Activated CD4-positive, alpha-beta T cell treated with anti-CD3 and anti-CD28 coated beads for 1 hour (primary cell): ENCODE data around the gene AKAP10.
"Not testable (repeated sequence)": the region's sequence is repeated elsewhere in the genome, so short reads cannot be mapped to it uniquely, and the experiment has no call there.

ENCODE experiments used
- DNase-seq: peaks from one replicate; pipeline ENCODE4 v3.0.0-alpha.2; 2020

AKAP10 gene

GRCh38 chr17:19978209-19978802 lies 678 bp upstream of the AKAP10 start:
- no peak for DNase-seq

DNA sequence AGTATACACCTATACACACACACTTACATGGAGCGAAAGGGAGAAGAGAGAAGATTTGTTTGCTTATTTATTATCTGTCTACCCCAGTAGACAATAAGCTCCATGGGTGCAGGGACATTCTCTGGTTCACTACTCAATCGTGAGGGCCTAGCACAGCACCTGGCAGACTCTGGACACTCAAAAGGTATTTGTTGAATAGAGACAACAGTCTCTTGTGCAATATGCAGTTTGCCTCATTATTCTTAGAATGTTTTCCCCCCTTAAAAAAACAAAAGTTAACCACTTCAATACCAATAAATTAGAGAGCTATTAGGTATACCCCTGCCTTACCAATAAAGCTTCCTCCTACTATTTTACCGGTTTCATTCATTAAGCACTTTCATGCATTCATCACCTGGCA lies 2.0 kb downstream of the AKAP10 start:
- DNase-seq = no peak

GRCh38 chr17:19973156-19973555 lies 4.5 kb downstream of the AKAP10 start:
- no peak for DNase-seq

- not testable (repeated sequence) for DNase-seq
Observed at GRCh38 chr17:19962954-19963353, 14.7 kb downstream of the AKAP10 start.

DNA sequence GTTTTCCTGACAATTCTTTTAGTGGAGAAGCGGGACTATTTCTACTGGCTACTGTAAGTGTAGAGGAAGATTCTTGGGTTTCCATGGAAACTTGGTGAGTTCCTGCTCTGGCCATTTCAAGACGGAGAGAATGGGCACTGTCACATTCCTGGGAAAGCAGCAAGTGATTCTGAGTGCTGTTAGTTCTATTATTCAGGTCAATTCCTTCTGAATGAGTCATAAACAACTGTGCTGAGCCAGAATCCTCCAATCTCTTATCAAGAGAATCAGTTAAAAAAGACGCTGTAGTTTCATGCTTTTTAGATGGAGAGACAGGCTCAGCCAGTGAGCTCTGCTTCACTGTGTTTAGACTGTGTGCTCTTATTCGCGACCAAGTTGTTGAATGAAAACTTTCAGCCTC lies 19.6 kb downstream of the AKAP10 start:
- DNase-seq = no peak

DNA sequence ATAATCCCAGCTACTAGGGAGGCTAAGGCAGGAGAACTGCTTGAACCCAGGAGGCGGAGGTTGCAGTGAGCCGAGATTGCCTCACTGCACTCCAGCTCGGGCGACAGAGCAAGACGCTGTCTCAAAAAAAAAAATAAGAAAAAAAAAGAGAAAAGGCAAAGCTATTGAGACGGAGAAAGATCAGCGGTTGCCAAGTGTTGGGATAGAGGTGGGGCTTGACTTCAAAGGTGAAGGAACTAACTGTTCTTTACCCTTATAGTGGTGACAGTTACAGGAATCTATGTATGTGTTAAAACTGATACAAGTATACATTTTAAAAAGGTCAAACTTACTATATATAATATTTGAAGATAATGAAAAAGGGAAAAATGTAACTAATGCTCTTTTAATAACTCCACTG lies 22.5 kb downstream of the AKAP10 start:
- no peak for DNase-seq

DNA sequence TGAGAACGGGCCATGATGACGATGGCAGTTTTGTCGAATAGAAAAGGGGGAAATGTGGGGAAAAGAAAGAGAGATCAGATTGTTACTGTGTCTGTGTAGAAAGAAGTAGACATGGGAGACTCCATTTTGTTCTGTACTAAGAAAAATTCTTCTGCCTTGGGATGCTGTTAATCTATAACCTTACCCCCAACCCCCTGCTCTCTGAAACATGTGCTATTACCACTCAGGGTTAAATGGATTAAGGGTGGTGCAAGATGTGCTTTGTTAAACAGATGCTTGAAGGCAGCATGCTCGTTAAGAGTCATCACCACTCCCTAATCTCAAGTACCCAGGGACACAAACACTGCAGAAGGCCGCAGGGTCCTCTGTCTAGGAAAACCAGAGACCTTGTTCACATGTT lies 26.2 kb downstream of the AKAP10 start:
- not testable (repeated sequence) for DNase-seq

GRCh38 chr17:19950624-19951195 lies 26.9 kb downstream of the AKAP10 start:
- DNase-seq = not testable (repeated sequence)

DNA sequence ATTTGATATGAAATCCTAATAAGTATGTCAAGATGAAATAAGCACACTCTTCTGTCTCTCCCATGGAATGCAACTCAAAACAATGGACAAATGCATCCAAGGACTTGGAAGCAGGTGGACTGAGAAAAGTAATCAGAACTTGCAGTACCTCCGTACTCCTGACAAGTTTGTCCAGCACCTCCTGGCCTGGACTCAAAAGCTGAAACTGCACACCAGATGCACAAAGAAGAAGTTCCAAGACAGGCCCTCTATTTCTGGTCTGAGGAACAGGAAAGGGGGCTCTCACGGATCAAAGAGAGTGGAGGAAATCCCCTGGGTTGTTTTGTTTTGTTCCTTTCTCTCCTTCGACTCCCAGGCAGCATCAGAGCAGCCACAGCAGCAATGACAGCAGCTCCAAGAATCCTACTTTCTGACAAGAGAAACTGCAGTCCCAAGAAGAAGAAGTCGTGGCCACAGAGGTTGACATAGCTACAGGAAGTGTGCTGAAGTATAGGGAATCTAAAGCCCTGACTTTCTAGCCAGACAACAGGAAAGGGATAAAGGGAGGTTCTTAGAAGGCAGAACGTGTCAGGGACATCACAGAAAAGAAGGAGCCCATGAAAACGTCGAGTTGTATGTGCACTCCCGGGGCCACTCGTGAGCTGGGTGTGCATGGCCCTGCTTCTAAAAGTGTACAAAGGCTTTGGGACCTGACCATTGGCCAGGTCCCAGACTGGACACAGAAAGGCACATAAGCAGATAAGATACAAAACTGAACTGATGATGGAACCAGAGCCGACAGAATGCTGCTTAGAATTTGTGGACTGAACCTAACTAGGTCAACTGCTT lies 29.3 kb downstream of the AKAP10 start:
- DNase-seq = no peak

DNA sequence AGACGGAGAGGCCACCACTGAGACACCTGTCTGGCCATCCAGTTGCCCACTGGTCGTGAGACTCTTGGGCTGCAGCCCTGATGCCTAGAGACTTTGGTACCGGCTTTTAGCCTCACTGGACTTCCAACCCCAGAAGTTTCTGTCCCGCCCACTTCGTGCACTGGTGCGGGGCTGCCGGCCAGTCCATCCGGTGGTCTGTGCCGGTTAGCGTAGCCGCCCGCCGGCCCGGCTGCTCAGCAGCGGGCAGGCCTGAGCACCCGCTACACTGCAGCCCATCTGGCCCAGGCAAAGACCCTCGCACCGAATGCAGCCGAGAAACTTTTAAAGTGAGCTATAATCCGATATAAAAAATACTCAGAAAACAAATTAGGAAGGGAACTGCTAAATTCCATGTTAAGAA lies 30.7 kb downstream of the AKAP10 start:
- no peak for DNase-seq

DNA sequence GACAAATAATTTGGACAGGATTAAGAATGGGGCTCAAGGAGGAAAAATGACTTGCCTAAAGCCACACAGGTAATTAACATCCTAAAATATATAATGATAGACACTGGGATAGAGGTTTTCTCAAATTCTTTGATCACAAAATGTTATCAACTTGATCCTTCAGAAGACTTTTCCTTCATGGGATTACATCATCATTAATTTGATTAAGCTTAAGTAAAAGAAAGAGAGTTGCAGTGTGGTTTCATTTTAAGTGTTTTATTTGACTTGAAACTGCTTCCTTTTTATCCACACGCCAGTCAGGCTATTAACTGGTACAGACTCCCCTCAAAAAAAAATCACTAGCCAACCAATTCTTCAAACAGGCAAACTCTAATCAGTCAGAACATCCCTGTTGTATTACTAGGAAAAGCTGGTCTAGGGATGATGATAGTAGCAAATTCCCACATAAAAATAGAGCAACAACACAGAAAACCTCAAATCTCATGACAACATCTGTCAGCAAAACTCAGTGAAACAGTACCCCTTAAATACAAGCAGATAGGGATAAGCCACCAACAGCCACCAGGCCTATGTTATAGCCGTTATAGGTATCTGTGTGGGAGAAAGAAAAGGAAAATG lies 32.5 kb downstream of the AKAP10 start:
- no peak for DNase-seq

DNA sequence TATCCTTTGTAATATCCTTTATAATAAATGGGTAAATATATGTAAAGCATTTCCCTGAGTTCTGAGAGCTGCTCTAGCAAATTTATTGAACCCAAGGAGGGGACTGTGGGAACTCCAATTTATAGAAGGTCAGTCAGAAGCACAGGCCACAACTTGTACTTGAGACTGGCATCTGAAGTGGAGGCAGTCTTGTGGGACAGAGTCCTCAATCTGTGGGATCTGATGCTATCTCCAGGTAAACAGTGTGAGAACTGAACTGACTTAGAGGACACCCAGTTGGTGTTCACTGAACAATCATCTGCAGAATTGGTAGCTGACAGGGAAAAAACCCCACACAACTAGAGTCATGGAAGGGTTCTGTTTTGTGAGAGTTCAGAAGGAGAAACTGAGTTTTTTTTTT lies 34.0 kb downstream of the AKAP10 start:
- DNase-seq = no peak

GRCh38 chr17:19943026-19943425 lies 34.6 kb downstream of the AKAP10 start:
- no peak for DNase-seq

DNA sequence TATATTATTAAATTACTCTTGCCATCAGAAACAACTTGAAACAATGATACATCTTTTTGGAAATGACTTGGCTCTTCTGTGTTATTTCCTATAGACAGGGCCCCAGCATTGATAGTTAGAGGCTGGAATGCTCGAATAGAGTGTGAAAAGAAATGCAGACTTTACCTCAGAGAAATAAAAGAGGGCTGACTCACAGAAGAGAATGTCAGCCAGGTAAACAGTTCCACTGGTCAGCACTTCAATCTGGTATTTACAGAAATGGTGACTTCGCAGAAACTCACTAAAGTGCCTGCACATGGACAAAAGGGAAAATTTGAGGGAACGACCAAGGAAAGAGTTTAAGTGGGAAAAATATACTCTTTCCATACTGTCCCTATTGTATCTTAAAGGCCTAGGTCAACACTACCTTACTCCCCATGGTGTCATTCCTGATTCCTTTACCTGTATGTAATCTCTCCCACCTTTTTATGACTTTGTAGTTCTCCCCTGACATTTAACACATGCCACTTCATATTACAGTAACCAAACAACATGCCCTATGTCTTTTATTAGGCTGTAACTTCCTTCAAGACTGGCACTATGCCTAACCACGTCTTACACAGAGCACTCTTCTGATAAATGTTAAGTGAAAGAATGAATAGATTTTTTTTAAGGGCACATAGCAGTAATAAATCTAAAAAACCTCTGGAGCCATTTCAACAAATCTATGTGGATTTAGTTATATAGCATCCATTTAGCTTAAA lies 36.7 kb downstream of the AKAP10 start:
- no peak for DNase-seq

GRCh38 chr17:19939993-19940721 lies 37.5 kb downstream of the AKAP10 start:
- DNase-seq = no peak

DNA sequence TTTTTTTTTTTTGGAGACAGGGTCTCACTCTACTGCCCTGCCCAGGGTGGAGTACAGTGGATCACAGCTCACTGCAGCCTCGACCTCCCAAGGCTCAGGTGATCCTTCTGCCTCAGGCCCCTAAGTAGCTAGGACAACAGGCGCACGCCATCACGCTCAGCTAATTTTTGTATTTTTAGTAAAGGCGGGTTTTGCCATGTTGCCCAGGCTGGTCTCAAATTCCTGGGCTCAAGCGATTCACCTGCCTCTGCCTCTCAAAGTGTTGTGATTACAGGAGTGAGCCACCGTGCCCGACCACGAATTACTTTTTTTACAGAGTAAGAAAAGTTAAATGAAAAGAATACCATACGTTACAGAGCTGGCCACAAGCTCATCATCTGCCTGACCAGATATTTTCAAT lies 38.9 kb downstream of the AKAP10 start:
- DNase-seq = no peak

DNA sequence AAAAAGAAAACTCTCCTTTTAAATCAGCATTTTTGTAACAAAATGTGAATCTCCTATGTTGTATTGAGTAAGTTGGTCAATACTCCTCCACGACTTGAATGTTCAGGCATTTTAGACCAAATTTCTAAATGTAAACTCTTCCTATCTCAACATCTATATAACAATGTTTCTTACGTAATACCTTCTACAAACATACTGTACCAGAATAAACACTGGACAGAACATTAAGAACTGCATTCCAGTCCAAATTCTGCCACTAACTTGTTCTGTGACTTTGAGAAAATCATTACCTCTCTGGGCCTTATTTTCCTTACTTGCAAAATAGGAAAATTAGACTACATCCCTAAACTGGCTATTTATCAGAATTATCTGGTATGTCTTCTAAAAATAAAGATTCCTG lies 40.1 kb downstream of the AKAP10 start:
- no peak for DNase-seq

DNA sequence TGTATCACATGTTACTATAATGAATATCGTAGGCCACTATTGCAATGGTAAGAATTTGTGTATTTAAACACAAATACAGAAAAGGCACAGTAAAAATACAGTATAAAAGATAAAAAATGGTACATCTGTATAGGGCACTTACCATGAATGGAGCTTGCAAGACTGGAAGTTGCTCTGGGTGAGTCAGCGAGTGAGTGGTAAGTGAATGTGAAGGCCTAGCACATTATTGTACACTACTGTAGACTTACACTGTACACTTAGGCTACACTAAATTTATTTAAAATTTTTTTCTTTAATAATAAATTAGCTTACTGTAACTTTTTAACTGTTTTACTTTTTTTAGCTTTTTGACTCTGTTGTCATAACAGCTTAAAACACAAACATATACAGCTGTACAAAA lies 42.5 kb downstream of the AKAP10 start:
- no peak for DNase-seq

GRCh38 chr17:19933628-19934027 lies 44.0 kb downstream of the AKAP10 start:
- DNase-seq = no peak

- DNase-seq = no peak
Observed at GRCh38 chr17:19933221-19933620, 44.4 kb downstream of the AKAP10 start.

DNA sequence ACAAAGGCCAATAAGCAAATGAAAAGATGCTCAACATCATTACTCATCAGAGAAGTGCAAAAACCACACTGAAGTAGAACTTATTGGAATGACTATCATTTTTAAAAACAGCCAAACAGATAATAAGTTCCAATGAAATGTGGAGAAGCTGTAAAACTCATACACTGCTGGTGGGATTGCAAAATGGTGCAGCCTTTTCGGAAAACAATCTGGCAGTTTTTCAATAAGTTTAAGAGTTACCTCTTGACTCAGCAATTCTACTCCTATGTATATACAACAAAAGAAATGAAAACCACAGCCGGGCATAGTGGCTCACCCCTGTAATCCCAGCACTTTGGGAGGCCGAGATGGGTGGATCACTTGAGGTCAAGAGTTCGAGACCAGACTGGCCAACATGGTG lies 49.3 kb downstream of the AKAP10 start:
- no peak for DNase-seq

GRCh38 chr17:19915245-19915978 lies 62.2 kb downstream of the AKAP10 start:
- no peak for DNase-seq
